GM03348 (cell line): ENCODE results near the gene ABT1.
"Not testable (repeated sequence)": the region's sequence is repeated elsewhere in the genome, so short reads cannot be mapped to it uniquely, and the experiment has no call there.

Source experiments
- DNase-seq: peaks from one replicate; pipeline ENCODE4 v3.0.0; 2012; ENCODE audit warnings: low spot score

ABT1 gene

GRCh38 chr6:26596579-26597388, at the start of gene ABT1:
Gene ABT1, plus strand, starts transcription at chr6:26596953. Its CDS starts 30 bp downstream, at chr6:26596983.
- peak; percentile 98 for DNase-seq

- DNase-seq, result not testable (repeated sequence)
Measured at GRCh38 chr6:26547363-26547762, 49.4 kb upstream of the ABT1 start.

GRCh38 chr6:26550250-26550993, 46.3 kb upstream of the ABT1 start:
- peak; percentile 82 for DNase-seq

DNA sequence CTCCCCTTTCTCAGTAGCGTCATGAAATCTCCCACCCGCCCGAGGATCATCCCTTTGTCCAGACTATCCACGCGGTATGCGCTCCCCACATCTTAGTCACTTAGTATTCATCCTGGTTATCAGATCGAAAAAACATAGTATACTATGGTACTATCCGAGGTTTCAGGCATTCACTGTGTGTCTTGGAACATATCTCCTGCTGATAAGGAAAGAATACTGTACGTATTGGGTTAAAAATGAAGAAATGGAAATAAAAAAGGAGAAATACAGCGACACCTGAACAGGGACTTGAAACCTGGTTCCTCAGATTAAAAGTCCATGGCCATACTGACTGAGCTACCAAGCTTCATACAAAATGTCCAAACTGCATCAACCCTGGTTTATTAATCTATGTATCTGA, 44.5 kb upstream of the ABT1 start:
- DNase-seq, result no peak

DNA sequence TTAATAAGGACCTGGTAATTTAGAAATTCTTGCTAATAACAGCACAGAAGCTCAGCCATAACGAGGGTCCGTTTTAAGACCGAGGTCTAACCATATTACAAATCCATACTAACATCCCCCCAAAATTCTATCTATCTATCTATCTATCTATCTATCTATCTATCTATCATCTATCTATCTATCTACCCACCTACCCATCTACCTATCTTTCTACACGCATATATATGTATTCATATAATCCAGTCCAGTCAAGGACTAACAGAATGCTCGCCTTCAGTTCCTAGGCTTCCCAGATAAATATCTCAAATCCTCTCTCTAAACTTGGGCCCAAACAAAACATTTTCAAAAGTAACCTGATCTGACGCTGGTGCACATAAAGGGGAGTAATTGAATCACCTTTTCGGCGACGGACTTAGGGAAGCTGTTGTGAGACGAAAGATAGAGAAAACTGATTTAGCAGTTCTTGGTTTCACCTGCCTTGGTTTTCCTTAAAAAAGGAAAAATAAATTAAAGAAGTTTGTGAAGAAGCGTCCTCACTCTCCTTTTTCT, 44.0 kb upstream of the ABT1 start:
- DNase-seq, result no peak

- peak; percentile 58 for DNase-seq
Measured at GRCh38 chr6:26553264-26553634, 43.5 kb upstream of the ABT1 start.

DNA sequence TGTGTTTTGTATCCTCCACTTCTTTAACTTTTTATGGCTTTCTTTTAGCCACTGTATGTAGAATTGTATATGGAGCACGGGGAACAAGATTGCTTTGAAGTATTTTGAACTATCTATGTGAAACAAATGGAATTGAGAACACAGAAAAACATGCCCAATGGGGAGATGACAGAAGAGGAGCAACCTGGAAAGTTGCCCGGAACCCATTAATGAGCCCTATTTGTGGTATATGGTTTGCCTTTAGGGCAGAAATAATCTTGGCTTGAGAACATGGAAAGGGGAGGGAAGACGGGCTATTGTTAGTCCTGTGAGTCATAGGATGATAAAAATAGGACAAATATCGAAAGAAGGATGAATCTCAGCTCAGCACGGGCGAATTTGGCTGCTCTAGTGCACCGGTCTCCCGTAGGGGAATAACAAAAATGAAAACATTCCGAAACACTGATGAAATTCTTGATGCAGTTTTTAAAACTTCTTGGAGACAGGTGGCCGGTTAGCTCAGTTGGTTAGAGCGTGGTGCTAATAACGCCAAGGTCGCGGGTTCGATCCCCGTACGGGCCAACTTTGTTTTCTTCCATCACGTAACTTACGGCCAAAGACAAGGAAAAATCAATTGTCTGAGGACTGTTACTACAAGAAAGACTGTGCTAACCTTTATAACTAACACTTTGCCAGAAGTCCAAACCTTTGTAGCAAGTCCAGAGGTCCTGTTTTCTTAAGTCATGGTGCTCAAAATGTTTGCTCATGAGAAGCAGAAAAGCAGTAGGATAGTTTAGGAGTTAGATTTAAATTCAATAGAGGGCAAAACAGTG, 42.9 kb upstream of the ABT1 start:
- DNase-seq, result peak; percentile 71

DNA sequence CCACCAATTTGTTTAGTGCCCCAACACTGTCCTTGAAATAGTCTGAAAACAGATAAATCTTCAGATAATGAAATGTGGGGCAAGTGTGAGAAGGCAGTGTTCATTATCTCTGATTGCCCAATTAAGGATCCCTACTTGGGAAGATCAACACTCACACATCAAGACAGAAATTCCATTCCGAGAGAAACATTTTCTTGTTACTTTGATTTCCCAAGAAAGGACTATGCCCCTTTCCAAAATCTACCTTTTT, 42.4 kb upstream of the ABT1 start:
- no peak for DNase-seq

DNA sequence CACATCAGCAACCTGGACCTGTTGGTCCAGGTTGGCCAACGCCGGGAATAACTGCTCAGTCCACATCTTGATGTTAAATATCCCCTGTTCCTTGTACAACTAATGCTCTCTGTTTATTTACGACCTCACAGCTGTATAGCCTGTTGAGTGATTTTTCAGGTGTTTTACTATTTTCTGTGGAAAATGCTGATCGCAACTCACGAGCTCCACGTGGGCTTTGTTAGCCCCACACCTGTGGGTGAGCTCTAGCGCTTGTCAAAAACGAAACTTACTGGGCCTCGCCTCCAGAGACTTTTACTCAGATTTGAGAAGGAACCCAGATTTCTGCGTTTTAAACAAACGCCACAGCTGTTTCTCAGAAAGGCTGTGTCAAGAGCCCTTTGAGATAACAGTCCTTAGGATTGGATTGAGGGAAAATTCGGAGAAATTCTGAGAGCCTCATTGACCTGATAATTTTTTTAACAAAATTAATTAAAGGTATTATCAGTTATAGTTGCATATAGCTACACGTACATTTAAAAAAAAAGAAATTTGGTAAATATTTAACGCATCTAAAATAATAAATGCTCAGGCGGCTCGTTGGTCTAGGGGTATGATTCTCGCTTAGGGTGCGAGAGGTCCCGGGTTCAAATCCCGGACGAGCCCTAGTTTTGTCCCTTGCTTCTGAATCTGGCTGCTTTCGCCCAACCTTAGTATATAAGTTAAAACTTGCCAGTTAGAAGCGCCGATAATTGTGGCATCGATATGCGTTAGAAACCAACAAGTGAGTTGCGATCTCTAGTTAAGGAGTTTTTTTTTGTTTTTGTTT, 41.9 kb upstream of the ABT1 start:
- no peak for DNase-seq

GRCh38 chr6:26555505-26556262, 41.1 kb upstream of the ABT1 start:
- no peak for DNase-seq

DNA sequence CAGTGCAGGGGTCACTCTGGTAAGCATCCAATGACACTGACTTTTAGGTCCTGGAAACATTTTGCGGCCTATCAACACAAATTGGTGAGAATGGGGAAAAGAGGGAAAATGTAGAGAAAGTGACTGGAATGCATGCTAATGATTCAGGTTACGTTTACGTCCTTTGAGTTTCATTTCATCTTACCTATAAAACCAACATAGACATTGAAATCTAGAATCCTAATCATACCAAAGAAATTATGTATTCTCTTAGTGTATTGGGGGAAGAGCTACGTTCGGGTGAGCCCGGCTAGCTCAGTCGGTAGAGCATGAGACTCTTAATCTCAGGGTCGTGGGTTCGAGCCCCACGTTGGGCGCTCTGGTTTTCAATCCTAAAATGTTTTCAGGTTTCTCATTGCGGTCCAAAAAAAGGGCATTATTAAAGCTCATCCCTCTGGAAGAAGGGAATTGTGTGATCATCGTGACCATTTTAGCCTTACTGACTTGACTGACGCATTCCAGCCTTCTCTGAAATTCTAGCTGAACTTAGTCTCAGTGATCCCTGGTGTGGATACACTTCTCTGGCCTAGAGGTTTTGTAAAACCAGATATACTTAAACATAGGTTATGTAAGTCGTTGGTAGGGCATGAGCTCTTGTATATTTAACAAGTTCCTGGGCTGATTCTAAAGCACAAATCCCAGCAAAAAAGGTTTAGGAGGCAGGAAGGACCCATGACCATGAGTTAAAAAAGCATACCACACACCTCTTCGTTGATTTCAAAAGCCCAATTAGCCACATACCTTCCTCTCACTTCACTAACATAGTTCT, 40.3 kb upstream of the ABT1 start:
- DNase-seq, result peak; percentile 69

- DNase-seq, result no peak
Measured at GRCh38 chr6:26561533-26562466, 35.0 kb upstream of the ABT1 start.

- DNase-seq, result no peak
Measured at GRCh38 chr6:26563488-26563887, 33.3 kb upstream of the ABT1 start.

DNA sequence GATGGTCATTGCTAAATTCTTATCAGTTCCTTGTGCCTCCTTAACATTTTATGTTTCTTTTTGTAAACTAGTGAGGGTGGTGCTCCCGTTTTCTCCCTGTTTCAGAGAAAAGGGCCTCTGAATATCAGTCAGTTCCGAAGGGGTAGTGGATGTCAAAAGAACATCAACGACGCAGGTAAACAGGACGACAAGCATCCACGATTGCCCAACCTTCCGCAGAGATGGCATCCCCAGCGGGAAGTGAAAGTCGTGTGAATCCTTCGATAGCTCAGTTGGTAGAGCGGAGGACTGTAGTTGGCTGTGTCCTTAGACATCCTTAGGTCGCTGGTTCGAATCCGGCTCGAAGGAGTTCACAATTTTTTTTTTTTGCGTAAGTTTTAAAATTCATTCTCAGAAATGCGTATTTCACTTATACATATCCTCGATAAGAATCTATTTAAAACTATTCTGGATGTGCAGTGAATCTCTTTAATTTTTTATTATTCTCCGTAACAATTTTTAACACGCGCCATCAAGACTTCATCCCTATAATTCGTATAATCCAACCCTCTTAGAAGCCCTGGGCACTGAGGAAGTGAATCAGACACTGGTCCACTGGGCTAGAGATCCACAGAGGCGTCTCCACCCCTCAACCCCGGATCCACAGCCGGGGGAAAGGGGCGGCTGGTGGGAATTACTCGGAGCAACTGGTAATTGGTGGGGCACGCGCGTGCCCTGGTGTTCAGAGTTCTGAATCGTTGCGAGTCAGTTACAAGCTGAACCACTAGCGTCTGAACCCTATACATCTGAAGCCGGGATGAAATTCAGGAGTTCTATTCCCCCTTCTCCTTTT, 27.9 kb upstream of the ABT1 start:
- peak; percentile 82 for DNase-seq

GRCh38 chr6:26569433-26569764, 27.4 kb upstream of the ABT1 start:
- no peak for DNase-seq

- no peak for DNase-seq
Measured at GRCh38 chr6:26570027-26570809, 26.5 kb upstream of the ABT1 start.

DNA sequence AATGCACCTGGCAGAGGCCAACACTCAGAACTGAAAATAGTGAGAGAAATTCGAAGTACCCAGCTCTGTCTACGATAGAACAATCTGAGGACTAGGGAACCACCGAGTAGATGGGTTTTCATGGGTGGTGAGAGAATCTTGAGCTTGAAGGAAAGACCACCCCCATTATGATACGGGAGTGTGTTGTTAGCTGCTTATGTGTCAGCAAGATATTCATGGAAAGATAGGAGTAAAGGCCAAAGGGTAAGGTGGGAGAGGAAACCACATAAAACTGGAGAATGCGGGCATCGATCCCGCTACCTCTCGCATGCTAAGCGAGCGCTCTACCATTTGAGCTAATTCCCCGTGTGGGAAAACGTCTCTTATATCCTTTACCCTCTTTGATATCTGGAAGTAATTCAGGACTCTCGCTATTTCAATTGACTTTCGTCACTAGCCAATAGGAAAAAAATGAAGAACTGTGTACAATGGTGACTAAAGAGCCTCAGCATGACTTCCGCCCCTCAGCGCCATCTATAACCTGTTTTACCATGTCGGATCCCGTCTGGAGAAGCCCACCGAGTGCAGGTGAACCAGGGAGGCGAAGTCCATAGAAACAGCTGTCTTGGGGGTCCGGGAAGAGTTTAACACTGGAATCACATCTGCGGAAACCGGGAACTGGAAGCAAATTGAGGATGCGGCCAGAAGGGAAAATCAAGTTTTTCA, 25.0 kb upstream of the ABT1 start:
- peak; percentile 63 for DNase-seq
